Measurements from ENCODE around the gene ITIH1. TPM values are rescaled to one million over a fixed set of nuclear protein-coding genes. Genes with fewer than 3 reads are reported as not detected.

ITIH1 gene
- total RNA-seq, 3 donors from 2014 or later = 0.32 to 0.33 TPM; not detected in 1

GRCh38 chr3:52810923-52811322 lies 33.5 kb downstream of the ITIH1 start:
- H3K27me3 ChIP-seq = no peaks in the 10 kb centered on the region
- H3K9me3 ChIP-seq = no peaks in the 10 kb centered on the region
- DNase-seq (ENCODE audit: low spot score in 2 of 2) = no peak
- TF ChIP-seq POLR2AphosphoS5 (IDR thresholded peaks at IDR 0.05) (no peak), CTCF (IDR thresholded peaks at IDR 0.05) (no peak), POLR2A (IDR thresholded peaks at IDR 0.05) (no peak)
- no peak overlapping the region for H3K27ac ChIP-seq
- no peaks in the 10 kb centered on the region for H3K36me3 ChIP-seq
- intact Hi-C loops (cut with DNase I; ENCODE audit: low total_unique reads) = no loop called here
- H3K4me3 ChIP-seq = no peak overlapping the region
- no peaks in the 10 kb centered on the region for H3K4me1 ChIP-seq

DNA sequence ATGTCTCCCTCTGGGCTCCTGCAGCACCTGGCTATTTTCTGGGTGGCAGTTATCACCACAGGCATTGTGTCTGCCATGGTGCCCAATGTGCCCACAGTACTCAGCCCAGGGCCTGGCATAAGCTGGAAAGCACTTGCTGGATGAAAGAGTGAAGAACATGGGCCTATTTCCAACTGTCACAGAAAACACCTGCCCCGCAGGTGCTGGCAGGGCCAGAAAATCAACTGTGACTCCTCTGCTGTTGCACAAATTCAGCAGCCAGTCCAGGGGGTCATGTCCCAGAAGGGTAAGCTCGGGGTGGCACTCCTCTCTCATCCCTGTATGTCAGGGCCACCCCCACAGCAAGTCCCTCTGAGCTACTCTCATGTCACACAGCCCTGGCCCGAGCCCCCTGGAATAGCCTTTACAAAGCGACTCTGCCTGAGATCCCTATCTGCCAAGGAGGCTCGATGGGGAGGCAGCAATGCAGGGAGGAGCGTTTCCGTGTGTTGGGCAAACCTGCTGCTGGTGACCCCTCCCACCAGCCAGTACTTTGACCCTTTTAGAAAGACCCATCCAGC lies 34.1 kb downstream of the ITIH1 start:
- no peaks in the 10 kb centered on the region for H3K36me3 ChIP-seq
- no peak overlapping the region for H3K4me3 ChIP-seq
- no peaks in the 10 kb centered on the region for H3K4me1 ChIP-seq
- no peaks in the 10 kb centered on the region for H3K27me3 ChIP-seq
- DNase-seq (ENCODE audit: low spot score in 2 of 2) = no peak
- TF ChIP-seq CTCF (IDR thresholded peaks at IDR 0.05) = no peak
- no peak for TF ChIP-seq POLR2AphosphoS5 (IDR thresholded peaks at IDR 0.05)
- TF ChIP-seq POLR2A (IDR thresholded peaks at IDR 0.05) = no peak
- H3K9me3 ChIP-seq = no peaks in the 10 kb centered on the region
- no peak overlapping the region for H3K27ac ChIP-seq
- intact Hi-C loops (cut with DNase I; ENCODE audit: low total_unique reads) = no loop called here

DNA sequence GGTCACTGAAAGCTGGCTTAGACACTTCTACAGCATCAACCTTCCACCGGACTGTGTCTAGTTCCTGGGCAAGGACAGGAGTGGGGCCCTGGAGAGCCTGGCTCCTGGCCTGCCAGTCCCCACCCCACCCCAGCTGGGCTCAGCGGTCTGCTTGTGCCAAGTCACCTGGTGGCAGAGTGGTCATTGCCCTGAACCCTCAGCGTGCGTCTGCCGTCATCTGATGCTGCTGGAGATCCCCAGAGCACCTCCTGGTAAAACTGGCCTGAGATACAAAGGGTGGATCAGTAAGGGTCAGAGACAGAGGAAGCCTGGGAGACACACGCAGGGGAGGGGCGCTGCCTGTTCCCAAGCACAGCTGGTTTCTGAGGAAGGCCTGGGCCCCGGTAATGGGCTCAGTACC lies 36.4 kb downstream of the ITIH1 start:
- H3K27me3 ChIP-seq = no peaks in the 10 kb centered on the region
- H3K36me3 ChIP-seq = no peaks in the 10 kb centered on the region
- TF ChIP-seq POLR2AphosphoS5 (IDR thresholded peaks at IDR 0.05) (no peak), POLR2A (IDR thresholded peaks at IDR 0.05) (no peak), CTCF (IDR thresholded peaks at IDR 0.05) (no peak)
- no peak for DNase-seq (ENCODE audit: low spot score in 2 of 2)
- H3K4me1 ChIP-seq = no peaks in the 10 kb centered on the region
- intact Hi-C loops (cut with DNase I; ENCODE audit: low total_unique reads) = no loop called here
- H3K27ac ChIP-seq = no peak overlapping the region
- no peaks in the 10 kb centered on the region for H3K9me3 ChIP-seq
- no peak overlapping the region for H3K4me3 ChIP-seq

- no peaks in the 10 kb centered on the region for H3K27me3 ChIP-seq
- no peaks in the 10 kb centered on the region for H3K9me3 ChIP-seq
- no peaks in the 10 kb centered on the region for H3K4me1 ChIP-seq
- TF ChIP-seq CTCF (IDR thresholded peaks at IDR 0.05) (no peak), POLR2AphosphoS5 (IDR thresholded peaks at IDR 0.05) (no peak), POLR2A (IDR thresholded peaks at IDR 0.05) (no peak)
- H3K27ac ChIP-seq = no peak overlapping the region
- DNase-seq (ENCODE audit: low spot score in 2 of 2) = no peak
- no peaks in the 10 kb centered on the region for H3K36me3 ChIP-seq
- intact Hi-C loops (cut with DNase I; ENCODE audit: low total_unique reads) = no loop called here
- no peak overlapping the region for H3K4me3 ChIP-seq
Measured at GRCh38 chr3:52816199-52816598, 38.8 kb downstream of the ITIH1 start.

DNA sequence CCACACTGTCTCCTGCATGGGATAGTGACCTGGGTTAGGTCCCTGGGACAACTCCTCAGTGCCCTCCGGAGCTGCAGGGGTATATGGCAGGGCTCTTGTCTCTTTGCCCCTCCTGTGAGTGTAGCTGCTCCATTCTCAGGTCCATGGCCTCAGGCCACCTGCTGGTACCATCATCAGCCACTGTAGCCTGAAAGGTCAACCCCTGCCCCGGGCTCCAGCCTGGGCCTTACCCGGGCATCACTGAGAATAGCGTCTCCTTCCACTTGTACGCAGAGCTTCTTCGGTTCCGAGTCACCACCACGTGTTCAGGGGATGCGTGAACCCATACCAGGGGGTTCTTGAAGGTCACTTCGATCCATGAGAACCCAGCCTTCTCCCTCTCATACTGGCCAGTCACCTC lies 39.3 kb downstream of the ITIH1 start:
- Histone ChIP-seq H3K36me3 (no peaks in the 10 kb centered on the region), H3K4me1 (no peaks in the 10 kb centered on the region), H3K9me3 (no peaks in the 10 kb centered on the region), H3K27ac (no peak overlapping the region), H3K4me3 (no peak overlapping the region), H3K27me3 (no peaks in the 10 kb centered on the region)
- no peak for DNase-seq (ENCODE audit: low spot score in 2 of 2)
- TF ChIP-seq CTCF (IDR thresholded peaks at IDR 0.05) (no peak), POLR2A (IDR thresholded peaks at IDR 0.05) (no peak)
- intact Hi-C loops (cut with DNase I; ENCODE audit: low total_unique reads) = no loop called here
